Kidney (tissue), 14 donors: ENCODE measurements around the gene PROKR1. TPM values are rescaled to one million over a fixed set of nuclear protein-coding genes. Genes with fewer than 3 reads are reported as not detected.

Experiments
- DNase-seq, 5 donors: peaks; one replicate each; pipeline ENCODE4 v3.0.0-alpha.2; 2013 to 2020
- FAIRE-seq: peaks from 2 replicates; lab custom pipeline; 2012; peaks lifted over from hg19 to GRCh38; lab: Jason Lieb, UNC
- H3K27ac ChIP-seq, 2 donors: one replicate each; pipeline ENCODE4 v1.7.0; 2013; ENCODE audit warnings: low read depth in 2 of 2, low read length in 2 of 2, inconsistent platforms in 1 of 2
- H3K27me3 ChIP-seq: one replicate; pipeline ENCODE4 v1.7.1; 2013; ENCODE audit warnings: low read length, inconsistent platforms; ENCODE audit not compliant: control insufficient read depth, insufficient read depth
- H3K36me3 ChIP-seq, 3 donors: one replicate each; pipeline versions ENCODE4 v1.7.0 to v1.7.1; 2013; ENCODE audit warnings: low read length in 3 of 3, control low read depth in 1 of 3, inconsistent platforms in 1 of 3; ENCODE audit not compliant: insufficient read depth in 3 of 3, control insufficient read depth in 2 of 3
- H3K4me1 ChIP-seq, 3 donors: one replicate each; pipeline versions ENCODE4 v1.7.0 to v1.7.1; 2013; ENCODE audit warnings: low read length in 3 of 3, inconsistent platforms in 1 of 3, low read depth in 1 of 3; ENCODE audit not compliant: control insufficient read depth in 2 of 3, insufficient read depth in 2 of 3
- H3K4me3 ChIP-seq, 3 donors: one replicate each; pipeline versions ENCODE4 v1.7.0 to v1.8.1; 2013; ENCODE audit warnings: low read length in 3 of 3, control low read depth in 1 of 3, inconsistent platforms in 1 of 3
- H3K9ac ChIP-seq, 3 donors: one replicate each; pipeline versions ENCODE4 v1.7.0 to v1.7.1; 2013; ENCODE audit warnings: low read length in 3 of 3, control low read depth in 1 of 3, inconsistent platforms in 1 of 3
- H3K9me3 ChIP-seq, 3 donors: one replicate each; pipeline versions ENCODE4 v1.7.0 to v1.7.1; 2013; ENCODE audit warnings: low read length in 3 of 3, control low read depth in 1 of 3, inconsistent platforms in 1 of 3; ENCODE audit not compliant: control insufficient read depth in 2 of 3, insufficient read depth in 1 of 3
- CTCF ChIP-seq: IDR thresholded peaks from 3 replicates; pipeline ENCODE4 v1.5.1; 2012; ENCODE audit warnings: mild to moderate bottlenecking, moderate library complexity, borderline replicate concordance; ENCODE audit not compliant: insufficient read depth; ENCODE audit errors: extremely low read depth
- intact Hi-C: fragments of 100-400 bp; cut with DNase I; formaldehyde crosslinking; loops from one replicate; pipeline ENCODE4 v1.11.1; 2022
- polyA plus RNA-seq: library from polyadenylated mRNA; stranded (reverse); fragments of 350-450 nt; fragmentation: Illumina TruSeq; extraction: RNeasy Lipid Tissue Mini Kit (QIAGEN cat#74804); gene quantifications from one replicate; pipeline ENCODE4 v1.2.3, GENCODE V29; 2014; ENCODE audit warnings: low read depth, low replicate concordance; ENCODE audit not compliant: insufficient read depth
- total RNA-seq: library from RNA; stranded (reverse); fragmentation: NEBNext Ultra II Directional; extraction: Animal tissue kit (Norgen Biotek cat#: 25700); gene quantifications from one replicate; pipeline ENCODE4 v1.2.1, GENCODE V29; 2021
- donor health status: control.
- donor health status: control.
- donor health status: control.
- donor health status: control.
- donor health status: control.
- donor health status: DM: yes; HTN: yes; CAD: no.
- donor health status: Normal renal cell carcinoma (clear cell type).

The PROKR1 gene
- total and polyA plus RNA-seq, 2 donors from 2014 or later: not detected

GRCh38 chr2:68659081-68659480 is 15.7 kb downstream of the PROKR1 start:
- TF ChIP-seq CTCF: no peak
- no peaks in the 10 kb centered on the region for H3K36me3 ChIP-seq
- FAIRE-seq: no peak
- DNase-seq: no peak
- intact Hi-C loops: no loop called here
- H3K27ac ChIP-seq: no peak overlapping the region
- H3K4me1 ChIP-seq: no peaks in the 10 kb centered on the region
- no peak overlapping the region for H3K9ac ChIP-seq
- H3K4me3 ChIP-seq: no peak overlapping the region
- H3K27me3 ChIP-seq: no peaks in the 10 kb centered on the region
- no peaks in the 10 kb centered on the region for H3K9me3 ChIP-seq

GRCh38 chr2:68660658-68661057 is 17.3 kb downstream of the PROKR1 start:
- intact Hi-C loops: no loop called here
- no peak overlapping the region for H3K9ac ChIP-seq
- no peak overlapping the region for H3K27ac ChIP-seq
- H3K4me3 ChIP-seq: no peak overlapping the region
- no peaks in the 10 kb centered on the region for H3K36me3 ChIP-seq
- DNase-seq (no peak), FAIRE-seq (no peak)
- H3K9me3 ChIP-seq: no peaks in the 10 kb centered on the region
- no peak for TF ChIP-seq CTCF
- no peaks in the 10 kb centered on the region for H3K27me3 ChIP-seq
- no peaks in the 10 kb centered on the region for H3K4me1 ChIP-seq

- Histone ChIP-seq H3K4me3 (no peak overlapping the region), H3K9me3 (no peaks in the 10 kb centered on the region), H3K4me1 (no peaks in the 10 kb centered on the region), H3K27ac (no peak overlapping the region), H3K9ac (no peak overlapping the region), H3K36me3 (no peaks in the 10 kb centered on the region), H3K27me3 (no peaks in the 10 kb centered on the region)
- intact Hi-C loops: no loop called here
- no peak for TF ChIP-seq CTCF
- FAIRE-seq (no peak), DNase-seq (no peak)
Observed at GRCh38 chr2:68662466-68662865, 19.1 kb downstream of the PROKR1 start.
